Hepatocyte (in vitro differentiated cells): Measurements from ENCODE around the gene FBLN1. TPM values are rescaled to one million over a fixed set of nuclear protein-coding genes. Genes with fewer than 3 reads are reported as not detected.

Experiments
- DNase-seq: peaks from one replicate; pipeline ENCODE4 v3.0.0-alpha.2; 2016; ENCODE audit warnings: low spot score
- H2AFZ ChIP-seq: fragments of 200-600 bp; sonication (generic); 2 replicates; pipeline ENCODE4 v1.6.0; 2016; ENCODE audit warnings: antibody characterized with exemption, mild to moderate bottlenecking
- H3K27ac ChIP-seq: fragments of 200-600 bp; sonication (generic); 2 replicates; pipeline ENCODE4 v1.5.1; 2016; ENCODE audit warnings: mild to moderate bottlenecking
- H3K27me3 ChIP-seq: fragments of 200-600 bp; sonication (generic); 2 replicates; pipeline ENCODE4 v1.6.1; 2016
- H3K36me3 ChIP-seq: fragments of 200-600 bp; sonication (generic); replicated peaks from 2 replicates; pipeline ENCODE4 v1.5.1; 2016; ENCODE audit warnings: low read depth; ENCODE audit not compliant: insufficient read depth
- H3K4me1 ChIP-seq: fragments of 200-600 bp; sonication (generic); 2 replicates; pipeline ENCODE4 v1.5.1; 2016; ENCODE audit warnings: mild to moderate bottlenecking, moderate library complexity; ENCODE audit not compliant: insufficient read depth
- H3K4me2 ChIP-seq: fragments of 200-600 bp; sonication (generic); 2 replicates; pipeline ENCODE4 v1.6.0; 2016
- H3K4me3 ChIP-seq: fragments of 200-600 bp; sonication (generic); 2 replicates; pipeline ENCODE4 v1.5.1; 2016; ENCODE audit warnings: mild to moderate bottlenecking
- H3K79me2 ChIP-seq: fragments of 200-600 bp; sonication (generic); 2 replicates; pipeline ENCODE4 v1.6.0; 2017; ENCODE audit warnings: mild to moderate bottlenecking
- H3K9me2 ChIP-seq: fragments of 200-600 bp; sonication (generic); replicated peaks from 2 replicates; pipeline ENCODE4 v1.6.0; 2017; ENCODE audit warnings: mild to moderate bottlenecking; ENCODE audit not compliant: insufficient read depth
- H3K9me3 ChIP-seq: fragments of 200-600 bp; sonication (generic); 2 replicates; pipeline ENCODE4 v1.5.1; 2016; ENCODE audit warnings: low read depth, mild to moderate bottlenecking
- H4K20me1 ChIP-seq: fragments of 200-600 bp; sonication (generic); 2 replicates; pipeline ENCODE4 v1.6.0; 2016; ENCODE audit warnings: mild to moderate bottlenecking; ENCODE audit not compliant: insufficient read depth, poor library complexity, severe bottlenecking
- CTCF ChIP-seq: fragments of 200-600 bp; sonication (generic); IDR thresholded peaks from 2 replicates; pipeline ENCODE4 v1.5.1; 2016; ENCODE audit warnings: antibody characterized with exemption, mild to moderate bottlenecking; ENCODE audit not compliant: poor library complexity
- EZH2 ChIP-seq: fragments of 200-600 bp; sonication (generic); IDR thresholded peaks from 2 replicates; pipeline ENCODE4 v1.6.1; 2016; ENCODE audit warnings: antibody characterized with exemption, mild to moderate bottlenecking, borderline replicate concordance
- EZH2phosphoT487 ChIP-seq: fragments of 200-600 bp; sonication (generic); IDR thresholded peaks from one replicate; pipeline ENCODE4 v1.6.1; 2018; ENCODE audit warnings: antibody characterized with exemption, mild to moderate bottlenecking, low read depth, moderate library complexity; ENCODE audit not compliant: unreplicated experiment, severe bottlenecking
- WGBS: methylation state at CpG from one replicate; pipeline ENCODE4 v1.1.6; 2016; ENCODE audit warnings: low lambda C conversion rate; ENCODE audit errors: missing lambda C conversion rate; 5-methylcytosine and 5-hydroxymethylcytosine counted together
- polyA plus RNA-seq: library from polyadenylated mRNA; unstranded; fragments of >200 nt; fragmentation: Nextera tagmentation; extraction: Ambion mirVana; gene quantifications from 2 replicates; pipeline ENCODE4 v1.2.1, GENCODE V29; 2016
- total RNA-seq: library from RNA; depleted of rRNA; stranded (reverse); fragments of >200 nt; gene quantifications from 2 replicates; pipeline ENCODE4 v1.2.3, GENCODE V29; 2014

The FBLN1 gene
- total and polyA plus RNA-seq, 2 experiments from 2014 or later, result 201 to 669 TPM

- H3K27me3 ChIP-seq, result no peaks in the 10 kb centered on the region
- no peak overlapping the region for H2AFZ ChIP-seq
- H3K4me1 ChIP-seq, result peaks cover 13% of the 10 kb centered on the region
- no peaks in the 10 kb centered on the region for H3K79me2 ChIP-seq
- no peaks in the 10 kb centered on the region for H3K9me3 ChIP-seq
- no peaks in the 10 kb centered on the region for H3K36me3 ChIP-seq
- no peaks in the 10 kb centered on the region for H4K20me1 ChIP-seq
- TF ChIP-seq CTCF (no peak), EZH2phosphoT487 (peak; percentile 97), EZH2 (no peak)
- H3K27ac ChIP-seq, result peak overlapping the region; percentile 52
- peak; percentile 78 for DNase-seq
- 42% methylated on average over 20 of the region's 20 CpGs for WGBS
- H3K4me3 ChIP-seq, result no peak overlapping the region
- no peaks in the 10 kb centered on the region for H3K9me2 ChIP-seq
- H3K4me2 ChIP-seq, result peak overlapping the region; percentile 68
These were observed 94.9 kb downstream of the FBLN1 start for GRCh38 chr22:45597460-45598192.

GRCh38 chr22:45598596-45599217, 96.0 kb downstream of the FBLN1 start:
- no peak for TF ChIP-seq EZH2
- TF ChIP-seq CTCF, result no peak
- TF ChIP-seq EZH2phosphoT487, result no peak
- Histone ChIP-seq H3K27ac (no peak overlapping the region), H3K4me2 (no peak overlapping the region), H3K4me3 (no peak overlapping the region), H2AFZ (no peak overlapping the region), H3K9me3 (no peaks in the 10 kb centered on the region), H3K36me3 (no peaks in the 10 kb centered on the region), H4K20me1 (no peaks in the 10 kb centered on the region), H3K27me3 (no peaks in the 10 kb centered on the region), H3K9me2 (no peaks in the 10 kb centered on the region), H3K79me2 (no peaks in the 10 kb centered on the region), H3K4me1 (peaks cover 13% of the 10 kb centered on the region)
- no peak for DNase-seq
- WGBS, result 93% methylated on average over 15 of the region's 15 CpGs

- no peak for DNase-seq
- TF ChIP-seq CTCF (no peak), EZH2phosphoT487 (no peak), EZH2 (no peak)
- H3K27ac ChIP-seq, result no peak overlapping the region
These were observed 97.3 kb downstream of the FBLN1 start for GRCh38 chr22:45599836-45600577.

More at GRCh38 chr22:45599836-45600577, 97.3 kb downstream of the FBLN1 start:
- 98% methylated on average over 22 of the region's 22 CpGs for WGBS
- Histone ChIP-seq H3K9me3 (no peaks in the 10 kb centered on the region), H3K79me2 (no peaks in the 10 kb centered on the region), H3K4me3 (no peak overlapping the region), H4K20me1 (no peaks in the 10 kb centered on the region), H3K27me3 (no peaks in the 10 kb centered on the region), H2AFZ (no peak overlapping the region), H3K36me3 (no peaks in the 10 kb centered on the region), H3K4me1 (peaks cover 16% of the 10 kb centered on the region), H3K9me2 (no peaks in the 10 kb centered on the region), H3K4me2 (no peak overlapping the region)
